Coronary artery (tissue), 2 donors: ENCODE results near the gene PRKCZ.

ENCODE experiments used
- DNase-seq: peaks from one replicate; pipeline ENCODE4 v3.0.0-alpha.2; 2017; ENCODE audit warnings: low spot score
- H3K27ac ChIP-seq, 2 donors: fragments of 200-600 bp; sonication (generic); one replicate each; pipeline ENCODE4 v1.5.1; 2016 to 2019
- H3K4me3 ChIP-seq: fragments of 200-600 bp; sonication (generic); 2 replicates; pipeline ENCODE4 v1.5.1; 2016; ENCODE audit warnings: mild to moderate bottlenecking, moderate library complexity
- TF ChIP-seq, protein P1 (sequence below): fragments of 200-600 bp; sonication (generic); IDR thresholded peaks from one replicate; pipeline ENCODE4 v1.5.1; 2019; ENCODE audit warnings: antibody characterized with exemption

The PRKCZ gene

DNA sequence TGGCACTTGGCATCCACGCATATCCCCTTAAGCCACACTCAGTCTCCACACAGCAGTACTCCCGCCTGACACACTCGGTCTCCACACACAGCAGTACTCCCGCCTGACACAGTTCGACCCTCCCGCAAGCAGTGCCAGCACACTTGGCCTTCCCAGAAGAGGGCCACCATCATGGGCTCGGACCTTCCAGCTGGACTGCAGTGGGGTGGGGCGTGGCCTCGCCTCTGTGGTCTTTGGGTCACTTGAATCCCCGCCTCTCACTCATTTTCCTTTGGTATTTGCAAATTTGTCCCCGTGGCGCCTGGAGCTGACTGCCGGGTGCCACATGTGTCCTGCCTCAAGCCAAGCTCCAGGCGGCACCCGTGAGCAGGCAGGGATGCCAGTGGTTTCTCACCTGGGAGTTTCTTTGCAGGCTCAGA, 80.7 kb downstream of the PRKCZ start:
- DNase-seq = no peak
- no peak overlapping the region for H3K4me3 ChIP-seq
- no peak overlapping the region for H3K27ac ChIP-seq
- TF ChIP-seq, protein P1, sequence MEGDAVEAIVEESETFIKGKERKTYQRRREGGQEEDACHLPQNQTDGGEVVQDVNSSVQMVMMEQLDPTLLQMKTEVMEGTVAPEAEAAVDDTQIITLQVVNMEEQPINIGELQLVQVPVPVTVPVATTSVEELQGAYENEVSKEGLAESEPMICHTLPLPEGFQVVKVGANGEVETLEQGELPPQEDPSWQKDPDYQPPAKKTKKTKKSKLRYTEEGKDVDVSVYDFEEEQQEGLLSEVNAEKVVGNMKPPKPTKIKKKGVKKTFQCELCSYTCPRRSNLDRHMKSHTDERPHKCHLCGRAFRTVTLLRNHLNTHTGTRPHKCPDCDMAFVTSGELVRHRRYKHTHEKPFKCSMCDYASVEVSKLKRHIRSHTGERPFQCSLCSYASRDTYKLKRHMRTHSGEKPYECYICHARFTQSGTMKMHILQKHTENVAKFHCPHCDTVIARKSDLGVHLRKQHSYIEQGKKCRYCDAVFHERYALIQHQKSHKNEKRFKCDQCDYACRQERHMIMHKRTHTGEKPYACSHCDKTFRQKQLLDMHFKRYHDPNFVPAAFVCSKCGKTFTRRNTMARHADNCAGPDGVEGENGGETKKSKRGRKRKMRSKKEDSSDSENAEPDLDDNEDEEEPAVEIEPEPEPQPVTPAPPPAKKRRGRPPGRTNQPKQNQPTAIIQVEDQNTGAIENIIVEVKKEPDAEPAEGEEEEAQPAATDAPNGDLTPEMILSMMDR = no peak

DNA sequence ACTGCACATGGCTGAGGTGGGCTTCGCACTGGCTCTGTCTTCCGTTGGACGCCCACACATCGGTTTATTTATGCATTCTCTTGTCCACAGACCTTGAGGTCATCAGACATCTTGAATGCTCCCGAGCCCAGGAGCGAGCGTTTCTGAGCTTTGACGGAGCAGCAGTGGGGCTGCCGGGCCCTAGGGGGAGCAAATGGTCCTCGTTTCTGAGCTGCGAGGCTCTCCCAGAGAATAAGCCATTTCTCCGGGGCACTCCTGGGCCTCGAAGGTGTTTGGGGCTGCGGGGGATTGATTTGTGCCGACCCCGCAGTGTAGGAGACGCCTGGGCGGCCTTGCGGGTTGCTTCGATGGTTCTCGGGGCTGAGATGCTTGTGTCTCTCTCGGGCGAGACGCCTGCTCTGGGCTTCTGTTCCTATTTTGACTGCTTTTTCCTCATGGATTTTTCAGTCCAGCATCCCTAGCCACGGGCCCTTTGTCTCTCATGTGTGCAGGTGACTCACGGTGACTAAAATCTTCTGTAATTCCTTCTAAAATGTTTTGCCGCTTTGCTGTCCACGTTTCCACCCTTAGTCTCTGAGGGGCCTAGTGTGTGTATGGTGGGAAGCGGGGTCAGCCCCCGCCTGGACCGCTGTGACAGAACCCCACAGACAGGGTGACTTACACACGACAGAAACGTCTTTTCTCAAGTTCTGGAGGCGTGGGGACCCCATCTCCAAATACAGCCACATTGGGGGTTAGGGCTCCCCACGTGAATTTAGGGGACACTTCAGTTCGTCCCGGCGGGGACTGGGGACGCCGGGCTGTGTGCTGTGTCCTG, 82.2 kb downstream of the PRKCZ start:
- TF ChIP-seq, protein P1 = no peak
- Histone ChIP-seq H3K4me3 (peak overlapping the region; percentile 68), H3K27ac (peak overlapping the region; percentile 83 to 90)
- DNase-seq = no peak

GRCh38 chr1:2133039-2133878, 83.0 kb downstream of the PRKCZ start:
- TF ChIP-seq, protein P1 = no peak
- DNase-seq = peak; percentile 98
- Histone ChIP-seq H3K4me3 (peak overlapping the region; percentile 68), H3K27ac (peak overlapping the region; percentile 83 to 90)

DNA sequence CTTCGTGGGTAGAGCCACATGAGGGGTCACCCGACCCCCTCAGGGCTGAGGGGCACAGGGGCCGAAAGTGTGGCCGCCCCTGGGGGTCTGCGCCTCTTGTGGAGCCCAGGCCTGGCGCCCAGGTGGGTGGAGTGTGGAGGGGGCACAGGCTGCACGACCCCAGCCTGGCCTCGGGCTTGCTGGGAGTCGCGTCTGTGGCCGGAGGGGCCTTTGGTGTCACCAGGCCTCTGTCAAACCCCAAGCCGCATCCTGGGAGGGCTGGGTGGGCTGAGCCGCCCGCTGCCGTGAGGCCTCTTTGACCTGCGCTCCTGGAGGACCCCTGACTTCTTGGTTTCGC, 83.6 kb downstream of the PRKCZ start:
- H3K4me3 ChIP-seq = peak overlapping the region; percentile 68
- no peak for DNase-seq
- TF ChIP-seq, protein P1 = no peak
- peak overlapping the region; percentile 83 to 90 for H3K27ac ChIP-seq

- Histone ChIP-seq H3K4me3 (no peak overlapping the region), H3K27ac (peak overlapping the region; percentile 83 to 90)
- TF ChIP-seq, protein P1 = no peak
- DNase-seq = no peak
Measured at GRCh38 chr1:2134266-2134620, 84.0 kb downstream of the PRKCZ start.

DNA sequence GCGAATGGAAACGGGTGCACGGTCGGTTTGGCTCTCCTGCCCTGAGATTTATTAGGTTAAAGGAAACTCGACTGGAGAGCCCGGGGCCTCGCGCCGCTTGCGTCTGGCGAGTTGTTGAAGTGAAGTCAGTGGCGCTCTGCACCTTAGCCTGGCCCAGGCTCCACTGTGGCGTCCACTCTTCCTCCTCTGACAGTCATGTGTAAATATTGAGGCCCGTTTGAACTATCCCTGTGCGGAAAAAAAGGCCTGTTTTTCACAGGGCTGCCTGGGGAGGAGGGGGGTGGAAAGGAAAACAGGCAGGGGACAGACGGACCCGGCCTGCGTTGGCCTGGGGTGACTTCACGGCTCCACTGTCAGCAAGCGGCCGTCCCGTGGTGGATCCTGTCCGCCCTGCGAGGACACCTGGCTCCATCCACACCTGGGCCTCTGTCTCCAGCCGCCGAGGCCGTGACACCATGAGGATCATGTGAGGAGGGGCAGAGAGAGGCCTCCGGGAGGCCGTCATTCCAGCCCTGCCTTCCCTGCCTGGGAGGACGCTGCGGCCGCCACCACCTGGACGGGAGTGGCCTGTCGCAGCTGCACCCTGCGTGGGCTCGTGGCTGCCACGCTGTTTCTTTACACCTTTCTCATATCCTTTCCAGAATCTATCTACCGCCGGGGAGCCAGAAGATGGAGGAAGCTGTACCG, 84.6 kb downstream of the PRKCZ start:
- TF ChIP-seq, protein P1 = no peak
- no peak for DNase-seq
- H3K4me3 ChIP-seq = peak overlapping the region; percentile 28
- peak overlapping the region; percentile 40 to 90 for H3K27ac ChIP-seq
